ENCODE data around the gene SPATA2. TPM values are rescaled to one million over a fixed set of nuclear protein-coding genes. Genes with fewer than 3 reads are reported as not detected.
"Not testable (repeated sequence)": the region's sequence is repeated elsewhere in the genome, so short reads cannot be mapped to it uniquely, and the experiment has no call there.

Gene SPATA2
- total and polyA plus RNA-seq, 4 donors: 2.9 to 5.8 (median 4.3) TPM

GRCh38 chr20:49899541-49900383 lies 15.6 kb downstream of the SPATA2 start:
- H3K4me3 ChIP-seq (ENCODE audit: low read length in 2 of 2): no peak overlapping the region
- no peaks in the 10 kb centered on the region for H3K27me3 ChIP-seq (ENCODE audit: control insufficient read depth in 1 of 2, insufficient read depth in 2 of 2, low read length in 1 of 2)
- WGBS, 2 donors: 69 to 71% methylated on average over 10 of the region's 10 CpGs
- ATAC-seq (ENCODE audit: low FRiP score): no peak
- intact Hi-C loops (cut with DNase I): no loop called here
- no peaks in the 10 kb centered on the region for H3K9me3 ChIP-seq (ENCODE audit: control insufficient read depth, low read length)
- no peak for DNase-seq
- H3K36me3 ChIP-seq (ENCODE audit: control insufficient read depth in 1 of 2, insufficient read depth in 2 of 2, low read length in 1 of 2): no peaks in the 10 kb centered on the region
- no peak overlapping the region for H3K27ac ChIP-seq (ENCODE audit: low read depth in 1 of 2, low read length in 2 of 2)
- no peaks in the 10 kb centered on the region for H3K4me1 ChIP-seq (ENCODE audit: control insufficient read depth in 1 of 2, insufficient read depth in 2 of 2, low read length in 2 of 2)

- 93 to 95% methylated on average over 6 of the region's 6 CpGs for WGBS, 2 donors
- H3K36me3 ChIP-seq (ENCODE audit: control insufficient read depth in 1 of 2, insufficient read depth in 2 of 2, low read length in 1 of 2): no peaks in the 10 kb centered on the region
- ATAC-seq (ENCODE audit: low FRiP score): no peak
These were observed 19.1 kb downstream of the SPATA2 start for GRCh38 chr20:49896204-49896603.

DNA sequence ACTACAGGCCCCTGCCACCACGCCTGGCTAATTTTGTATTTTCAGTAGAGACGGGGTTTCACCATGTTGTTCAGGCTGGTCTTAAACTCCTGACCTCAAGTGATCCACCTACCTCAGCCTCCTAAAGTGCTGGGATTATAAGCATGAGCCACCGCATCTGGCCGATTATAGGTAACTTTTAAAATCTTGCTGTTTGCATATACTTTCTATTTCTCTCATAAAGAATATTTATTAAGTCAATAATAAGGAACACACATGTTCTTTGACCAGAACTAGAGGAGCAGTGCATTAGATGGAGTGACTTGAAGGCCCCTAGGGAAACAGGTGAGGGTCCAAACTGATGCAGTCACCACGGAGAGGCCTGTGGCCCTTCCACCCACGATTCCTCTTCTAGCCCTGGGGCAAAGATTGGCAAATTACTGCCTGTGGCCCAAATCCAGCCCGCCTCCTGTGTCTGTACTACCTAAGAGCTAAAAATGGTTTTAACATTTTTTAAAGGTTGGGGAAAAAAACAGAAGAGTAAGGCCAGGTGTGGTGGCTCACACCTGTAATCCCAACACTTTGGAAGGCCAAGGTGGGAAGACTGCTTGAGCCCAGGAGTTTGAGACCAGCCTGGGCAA lies 19.7 kb downstream of the SPATA2 start:
- ATAC-seq (ENCODE audit: low FRiP score); H3K36me3 ChIP-seq (ENCODE audit: control insufficient read depth in 1 of 2, insufficient read depth in 2 of 2, low read length in 1 of 2); H3K4me1 ChIP-seq (ENCODE audit: control insufficient read depth in 1 of 2, insufficient read depth in 2 of 2, low read length in 2 of 2); H3K27ac ChIP-seq (ENCODE audit: low read depth in 1 of 2, low read length in 2 of 2); H3K4me3 ChIP-seq (ENCODE audit: low read length in 2 of 2); H3K9me3 ChIP-seq (ENCODE audit: control insufficient read depth, low read length); DNase-seq; intact Hi-C loops (cut with DNase I); H3K27me3 ChIP-seq (ENCODE audit: control insufficient read depth in 1 of 2, insufficient read depth in 2 of 2, low read length in 1 of 2): not testable (repeated sequence)
- 93 to 94% methylated on average over 7 of the region's 7 CpGs for WGBS, 2 donors

More at GRCh38 chr20:49896204-49896603, 19.1 kb downstream of the SPATA2 start:
- Histone ChIP-seq H3K27me3 (ENCODE audit: control insufficient read depth in 1 of 2, insufficient read depth in 2 of 2, low read length in 1 of 2) (no peaks in the 10 kb centered on the region), H3K9me3 (ENCODE audit: control insufficient read depth, low read length) (no peaks in the 10 kb centered on the region), H3K4me1 (ENCODE audit: control insufficient read depth in 1 of 2, insufficient read depth in 2 of 2, low read length in 2 of 2) (no peaks in the 10 kb centered on the region), H3K27ac (ENCODE audit: low read depth in 1 of 2, low read length in 2 of 2) (no peak overlapping the region), H3K4me3 (ENCODE audit: low read length in 2 of 2) (no peak overlapping the region)
- intact Hi-C loops (cut with DNase I): no loop called here
- no peak for DNase-seq

DNA sequence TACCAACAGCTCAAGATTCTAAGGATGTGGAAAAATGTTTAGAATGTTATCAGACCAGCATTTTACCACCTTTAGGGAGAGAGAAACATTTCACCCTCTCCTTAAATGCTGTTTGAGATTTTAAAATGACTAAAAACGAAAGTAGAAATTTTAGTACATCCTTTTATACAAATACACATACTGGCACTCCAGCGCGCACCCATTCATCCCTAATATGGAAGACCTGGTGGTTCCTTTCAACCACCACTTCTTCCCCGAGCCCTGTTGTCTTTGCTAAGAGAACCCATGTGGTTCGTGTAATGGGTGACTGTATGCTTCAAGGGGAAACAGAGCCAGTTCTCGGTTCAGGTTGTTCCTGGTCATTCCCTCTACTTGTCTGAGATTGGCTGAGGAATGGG lies 21.3 kb downstream of the SPATA2 start:
- 86 to 89% methylated on average over 6 of the region's 6 CpGs for WGBS, 2 donors
- ATAC-seq (ENCODE audit: low FRiP score) (no peak), DNase-seq (no peak)
- Histone ChIP-seq H3K9me3 (ENCODE audit: control insufficient read depth, low read length) (no peaks in the 10 kb centered on the region), H3K4me3 (ENCODE audit: low read length in 2 of 2) (no peak overlapping the region), H3K27me3 (ENCODE audit: control insufficient read depth in 1 of 2, insufficient read depth in 2 of 2, low read length in 1 of 2) (no peaks in the 10 kb centered on the region), H3K36me3 (ENCODE audit: control insufficient read depth in 1 of 2, insufficient read depth in 2 of 2, low read length in 1 of 2) (no peaks in the 10 kb centered on the region), H3K27ac (ENCODE audit: low read depth in 1 of 2, low read length in 2 of 2) (no peak overlapping the region), H3K4me1 (ENCODE audit: control insufficient read depth in 1 of 2, insufficient read depth in 2 of 2, low read length in 2 of 2) (no peaks in the 10 kb centered on the region)
- intact Hi-C loops (cut with DNase I): no loop called here

DNA sequence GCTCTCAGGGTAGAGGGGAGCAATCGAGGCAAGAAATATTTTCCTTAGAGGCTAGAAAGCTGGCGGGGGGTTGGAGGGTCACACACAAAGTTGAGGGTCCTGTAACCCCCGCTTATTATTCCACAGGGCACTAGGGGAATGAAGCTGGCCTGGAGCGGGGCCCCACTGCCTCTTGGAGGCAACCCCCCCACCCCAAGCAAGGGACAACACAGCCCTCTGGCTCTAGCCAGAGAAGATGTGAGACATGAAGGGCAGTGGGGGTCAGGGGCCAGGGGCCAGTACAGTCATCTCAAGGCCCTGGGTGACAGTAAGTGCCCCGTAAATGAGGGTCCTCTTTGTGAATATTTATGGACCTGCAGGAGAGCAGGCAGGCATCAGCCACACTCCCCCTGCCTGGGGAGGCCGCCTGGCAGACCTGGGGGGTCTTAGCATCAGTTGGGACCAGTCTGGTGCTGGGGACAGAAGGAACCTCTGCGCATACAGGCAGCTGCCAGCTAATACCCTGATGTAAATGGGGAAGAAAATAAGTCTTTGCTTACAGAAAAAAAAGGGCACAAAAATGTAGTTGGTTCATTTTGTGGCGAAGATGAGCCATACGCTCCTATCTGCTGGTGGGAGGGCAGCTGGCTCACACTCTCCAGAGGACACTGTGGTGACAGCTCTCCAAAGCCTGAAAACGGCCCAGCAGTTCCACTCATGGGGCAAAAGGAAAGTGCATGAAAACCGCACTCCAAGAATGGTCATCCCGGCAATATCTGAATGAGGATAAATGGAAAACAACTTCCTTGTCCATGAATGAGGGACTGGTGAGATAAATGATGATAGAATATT lies 21.9 kb downstream of the SPATA2 start:
- no peak overlapping the region for H3K4me3 ChIP-seq (ENCODE audit: low read length in 2 of 2)
- no peaks in the 10 kb centered on the region for H3K27me3 ChIP-seq (ENCODE audit: control insufficient read depth in 1 of 2, insufficient read depth in 2 of 2, low read length in 1 of 2)
- no peaks in the 10 kb centered on the region for H3K36me3 ChIP-seq (ENCODE audit: control insufficient read depth in 1 of 2, insufficient read depth in 2 of 2, low read length in 1 of 2)
- H3K27ac ChIP-seq (ENCODE audit: low read depth in 1 of 2, low read length in 2 of 2): no peak overlapping the region
- DNase-seq: peak in 1 of 2 donors; percentile 47
- 67% methylated on average over 12 of the region's 12 CpGs for WGBS, 2 donors
- H3K4me1 ChIP-seq (ENCODE audit: control insufficient read depth in 1 of 2, insufficient read depth in 2 of 2, low read length in 2 of 2): no peaks in the 10 kb centered on the region
- intact Hi-C loops (cut with DNase I): no loop called here
- H3K9me3 ChIP-seq (ENCODE audit: control insufficient read depth, low read length): no peaks in the 10 kb centered on the region
- no peak for ATAC-seq (ENCODE audit: low FRiP score)

GRCh38 chr20:49892817-49893216 lies 22.5 kb downstream of the SPATA2 start:
- ATAC-seq (ENCODE audit: low FRiP score): peak; percentile 34
- Histone ChIP-seq H3K9me3 (ENCODE audit: control insufficient read depth, low read length) (no peaks in the 10 kb centered on the region), H3K27me3 (ENCODE audit: control insufficient read depth in 1 of 2, insufficient read depth in 2 of 2, low read length in 1 of 2) (no peaks in the 10 kb centered on the region), H3K27ac (ENCODE audit: low read depth in 1 of 2, low read length in 2 of 2) (no peak overlapping the region), H3K4me1 (ENCODE audit: control insufficient read depth in 1 of 2, insufficient read depth in 2 of 2, low read length in 2 of 2) (no peaks in the 10 kb centered on the region), H3K4me3 (ENCODE audit: low read length in 2 of 2) (no peak overlapping the region), H3K36me3 (ENCODE audit: control insufficient read depth in 1 of 2, insufficient read depth in 2 of 2, low read length in 1 of 2) (no peaks in the 10 kb centered on the region)
- intact Hi-C loops (cut with DNase I): no loop called here
- DNase-seq: no peak
- 1 to 6% methylated on average over 11 of the region's 11 CpGs for WGBS, 2 donors

- WGBS, 2 donors: 75 to 76% methylated on average over 9 of the region's 9 CpGs
- no peaks in the 10 kb centered on the region for H3K4me1 ChIP-seq (ENCODE audit: control insufficient read depth in 1 of 2, insufficient read depth in 2 of 2, low read length in 2 of 2)
- H3K27ac ChIP-seq (ENCODE audit: low read depth in 1 of 2, low read length in 2 of 2): no peak overlapping the region
- H3K9me3 ChIP-seq (ENCODE audit: control insufficient read depth, low read length): no peaks in the 10 kb centered on the region
- H3K36me3 ChIP-seq (ENCODE audit: control insufficient read depth in 1 of 2, insufficient read depth in 2 of 2, low read length in 1 of 2): no peaks in the 10 kb centered on the region
- intact Hi-C loops (cut with DNase I): no loop called here
- DNase-seq (peak in 1 of 2 donors; percentile 68), ATAC-seq (ENCODE audit: low FRiP score) (no peak)
- no peak overlapping the region for H3K4me3 ChIP-seq (ENCODE audit: low read length in 2 of 2)
- no peaks in the 10 kb centered on the region for H3K27me3 ChIP-seq (ENCODE audit: control insufficient read depth in 1 of 2, insufficient read depth in 2 of 2, low read length in 1 of 2)
These were observed 23.1 kb downstream of the SPATA2 start for GRCh38 chr20:49892260-49892659.

GRCh38 chr20:49891476-49892110 lies 23.7 kb downstream of the SPATA2 start:
- H3K27ac ChIP-seq (ENCODE audit: low read depth in 1 of 2, low read length in 2 of 2): no peak overlapping the region
- no peaks in the 10 kb centered on the region for H3K27me3 ChIP-seq (ENCODE audit: control insufficient read depth in 1 of 2, insufficient read depth in 2 of 2, low read length in 1 of 2)
- H3K4me3 ChIP-seq (ENCODE audit: low read length in 2 of 2): no peak overlapping the region
- intact Hi-C loops (cut with DNase I): no loop called here
- DNase-seq (peak in 1 of 2 donors; percentile 66), ATAC-seq (ENCODE audit: low FRiP score) (no peak)
- H3K9me3 ChIP-seq (ENCODE audit: control insufficient read depth, low read length): no peaks in the 10 kb centered on the region
- no peaks in the 10 kb centered on the region for H3K36me3 ChIP-seq (ENCODE audit: control insufficient read depth in 1 of 2, insufficient read depth in 2 of 2, low read length in 1 of 2)
- 94 to 96% methylated on average over 13 of the region's 13 CpGs for WGBS, 2 donors
- H3K4me1 ChIP-seq (ENCODE audit: control insufficient read depth in 1 of 2, insufficient read depth in 2 of 2, low read length in 2 of 2): no peaks in the 10 kb centered on the region
